ENCODE measurements around the gene RHBDF1. TPM values are rescaled to one million over a fixed set of nuclear protein-coding genes. Genes with fewer than 3 reads are reported as not detected.

Gene RHBDF1
- total and polyA plus RNA-seq, 2 experiments from 2014 or later: 22.6 to 24.5 TPM

DNA sequence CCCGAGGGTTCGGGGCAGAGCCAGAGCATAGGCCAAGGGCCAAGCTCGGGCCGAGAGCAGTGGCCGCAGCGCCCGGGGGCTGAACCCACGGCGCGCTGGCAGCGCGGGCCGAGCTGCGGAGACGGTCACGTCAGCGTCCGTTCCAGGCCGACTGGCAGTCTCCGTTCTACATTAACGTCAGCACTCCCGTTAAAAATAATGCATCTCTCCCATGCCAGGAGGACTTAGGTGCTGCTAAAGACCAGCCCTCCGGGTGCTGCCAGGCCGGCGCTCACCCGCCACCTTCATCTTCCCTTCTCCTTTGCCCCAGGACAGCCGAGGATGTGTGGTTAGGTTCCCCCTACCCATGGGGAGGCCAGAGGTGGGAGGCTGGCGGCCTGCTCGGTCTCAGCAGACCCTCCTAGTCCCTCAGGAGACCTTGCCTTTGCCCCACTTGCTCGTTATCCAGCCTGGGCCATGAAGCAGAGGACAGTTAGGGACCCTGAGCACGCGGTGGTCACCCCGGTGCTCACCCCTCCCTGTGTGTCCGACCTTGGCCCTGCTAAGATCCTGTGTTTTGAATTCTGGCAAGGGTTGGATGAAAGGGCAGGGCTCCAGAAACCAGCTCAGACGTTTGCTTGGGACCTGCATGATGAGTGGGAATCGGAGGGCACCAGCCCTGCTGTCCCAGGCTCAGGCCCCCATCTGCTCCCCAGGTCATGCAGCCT, 6.2 kb upstream of the RHBDF1 start (continued):
- TF ChIP-seq, protein P1, sequence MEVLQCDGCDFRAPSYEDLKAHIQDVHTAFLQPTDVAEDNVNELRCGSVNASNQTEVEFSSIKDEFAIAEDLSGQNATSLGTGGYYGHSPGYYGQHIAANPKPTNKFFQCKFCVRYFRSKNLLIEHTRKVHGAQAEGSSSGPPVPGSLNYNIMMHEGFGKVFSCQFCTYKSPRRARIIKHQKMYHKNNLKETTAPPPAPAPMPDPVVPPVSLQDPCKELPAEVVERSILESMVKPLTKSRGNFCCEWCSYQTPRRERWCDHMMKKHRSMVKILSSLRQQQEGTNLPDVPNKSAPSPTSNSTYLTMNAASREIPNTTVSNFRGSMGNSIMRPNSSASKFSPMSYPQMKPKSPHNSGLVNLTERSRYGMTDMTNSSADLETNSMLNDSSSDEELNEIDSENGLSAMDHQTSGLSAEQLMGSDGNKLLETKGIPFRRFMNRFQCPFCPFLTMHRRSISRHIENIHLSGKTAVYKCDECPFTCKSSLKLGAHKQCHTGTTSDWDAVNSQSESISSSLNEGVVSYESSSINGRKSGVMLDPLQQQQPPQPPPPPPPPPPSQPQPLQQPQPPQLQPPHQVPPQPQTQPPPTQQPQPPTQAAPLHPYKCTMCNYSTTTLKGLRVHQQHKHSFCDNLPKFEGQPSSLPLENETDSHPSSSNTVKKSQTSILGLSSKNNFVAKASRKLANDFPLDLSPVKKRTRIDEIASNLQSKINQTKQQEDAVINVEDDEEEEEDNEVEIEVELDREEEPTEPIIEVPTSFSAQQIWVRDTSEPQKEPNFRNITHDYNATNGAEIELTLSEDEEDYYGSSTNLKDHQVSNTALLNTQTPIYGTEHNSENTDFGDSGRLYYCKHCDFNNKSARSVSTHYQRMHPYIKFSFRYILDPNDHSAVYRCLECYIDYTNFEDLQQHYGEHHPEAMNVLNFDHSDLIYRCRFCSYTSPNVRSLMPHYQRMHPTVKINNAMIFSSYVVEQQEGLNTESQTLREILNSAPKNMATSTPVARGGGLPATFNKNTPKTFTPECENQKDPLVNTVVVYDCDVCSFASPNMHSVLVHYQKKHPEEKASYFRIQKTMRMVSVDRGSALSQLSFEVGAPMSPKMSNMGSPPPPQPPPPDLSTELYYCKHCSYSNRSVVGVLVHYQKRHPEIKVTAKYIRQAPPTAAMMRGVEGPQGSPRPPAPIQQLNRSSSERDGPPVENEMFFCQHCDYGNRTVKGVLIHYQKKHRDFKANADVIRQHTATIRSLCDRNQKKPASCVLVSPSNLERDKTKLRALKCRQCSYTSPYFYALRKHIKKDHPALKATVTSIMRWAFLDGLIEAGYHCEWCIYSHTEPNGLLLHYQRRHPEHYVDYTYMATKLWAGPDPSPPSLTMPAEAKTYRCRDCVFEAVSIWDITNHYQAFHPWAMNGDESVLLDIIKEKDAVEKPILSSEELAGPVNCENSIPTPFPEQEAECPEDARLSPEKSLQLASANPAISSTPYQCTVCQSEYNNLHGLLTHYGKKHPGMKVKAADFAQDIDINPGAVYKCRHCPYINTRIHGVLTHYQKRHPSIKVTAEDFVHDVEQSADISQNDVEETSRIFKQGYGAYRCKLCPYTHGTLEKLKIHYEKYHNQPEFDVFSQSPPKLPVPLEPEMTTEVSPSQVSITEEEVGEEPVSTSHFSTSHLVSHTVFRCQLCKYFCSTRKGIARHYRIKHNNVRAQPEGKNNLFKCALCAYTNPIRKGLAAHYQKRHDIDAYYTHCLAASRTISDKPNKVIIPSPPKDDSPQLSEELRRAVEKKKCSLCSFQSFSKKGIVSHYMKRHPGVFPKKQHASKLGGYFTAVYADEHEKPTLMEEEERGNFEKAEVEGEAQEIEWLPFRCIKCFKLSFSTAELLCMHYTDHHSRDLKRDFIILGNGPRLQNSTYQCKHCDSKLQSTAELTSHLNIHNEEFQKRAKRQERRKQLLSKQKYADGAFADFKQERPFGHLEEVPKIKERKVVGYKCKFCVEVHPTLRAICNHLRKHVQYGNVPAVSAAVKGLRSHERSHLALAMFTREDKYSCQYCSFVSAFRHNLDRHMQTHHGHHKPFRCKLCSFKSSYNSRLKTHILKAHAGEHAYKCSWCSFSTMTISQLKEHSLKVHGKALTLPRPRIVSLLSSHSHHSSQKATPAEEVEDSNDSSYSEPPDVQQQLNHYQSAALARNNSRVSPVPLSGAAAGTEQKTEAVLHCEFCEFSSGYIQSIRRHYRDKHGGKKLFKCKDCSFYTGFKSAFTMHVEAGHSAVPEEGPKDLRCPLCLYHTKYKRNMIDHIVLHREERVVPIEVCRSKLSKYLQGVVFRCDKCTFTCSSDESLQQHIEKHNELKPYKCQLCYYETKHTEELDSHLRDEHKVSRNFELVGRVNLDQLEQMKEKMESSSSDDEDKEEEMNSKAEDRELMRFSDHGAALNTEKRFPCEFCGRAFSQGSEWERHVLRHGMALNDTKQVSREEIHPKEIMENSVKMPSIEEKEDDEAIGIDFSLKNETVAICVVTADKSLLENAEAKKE (CRISPR knock-in tag; IDR thresholded peaks at IDR 0.05): no peak
- no peak for TF ChIP-seq ZNF331 (CRISPR knock-in tag; IDR thresholded peaks at IDR 0.05; ENCODE audit: low read depth)
- TF ChIP-seq, protein P2, sequence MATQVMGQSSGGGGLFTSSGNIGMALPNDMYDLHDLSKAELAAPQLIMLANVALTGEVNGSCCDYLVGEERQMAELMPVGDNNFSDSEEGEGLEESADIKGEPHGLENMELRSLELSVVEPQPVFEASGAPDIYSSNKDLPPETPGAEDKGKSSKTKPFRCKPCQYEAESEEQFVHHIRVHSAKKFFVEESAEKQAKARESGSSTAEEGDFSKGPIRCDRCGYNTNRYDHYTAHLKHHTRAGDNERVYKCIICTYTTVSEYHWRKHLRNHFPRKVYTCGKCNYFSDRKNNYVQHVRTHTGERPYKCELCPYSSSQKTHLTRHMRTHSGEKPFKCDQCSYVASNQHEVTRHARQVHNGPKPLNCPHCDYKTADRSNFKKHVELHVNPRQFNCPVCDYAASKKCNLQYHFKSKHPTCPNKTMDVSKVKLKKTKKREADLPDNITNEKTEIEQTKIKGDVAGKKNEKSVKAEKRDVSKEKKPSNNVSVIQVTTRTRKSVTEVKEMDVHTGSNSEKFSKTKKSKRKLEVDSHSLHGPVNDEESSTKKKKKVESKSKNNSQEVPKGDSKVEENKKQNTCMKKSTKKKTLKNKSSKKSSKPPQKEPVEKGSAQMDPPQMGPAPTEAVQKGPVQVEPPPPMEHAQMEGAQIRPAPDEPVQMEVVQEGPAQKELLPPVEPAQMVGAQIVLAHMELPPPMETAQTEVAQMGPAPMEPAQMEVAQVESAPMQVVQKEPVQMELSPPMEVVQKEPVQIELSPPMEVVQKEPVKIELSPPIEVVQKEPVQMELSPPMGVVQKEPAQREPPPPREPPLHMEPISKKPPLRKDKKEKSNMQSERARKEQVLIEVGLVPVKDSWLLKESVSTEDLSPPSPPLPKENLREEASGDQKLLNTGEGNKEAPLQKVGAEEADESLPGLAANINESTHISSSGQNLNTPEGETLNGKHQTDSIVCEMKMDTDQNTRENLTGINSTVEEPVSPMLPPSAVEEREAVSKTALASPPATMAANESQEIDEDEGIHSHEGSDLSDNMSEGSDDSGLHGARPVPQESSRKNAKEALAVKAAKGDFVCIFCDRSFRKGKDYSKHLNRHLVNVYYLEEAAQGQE (IDR thresholded peaks at IDR 0.05; ENCODE audit: unreplicated experiment): no peak
- TF ChIP-seq EZH2 (IDR thresholded peaks at IDR 0.05; ENCODE audit: low read depth, unreplicated experiment): no peak

Data from GM23338 (cell line).